Mesodermal cell (in vitro differentiated cells): ENCODE results near the gene AZU1.

Experiments
- H3K27ac ChIP-seq: 2 replicates; pipeline ENCODE4 v1.7.0; 2013; ENCODE audit warnings: mild to moderate bottlenecking, low read depth, low read length, moderate library complexity; ENCODE audit not compliant: severe bottlenecking
- H3K36me3 ChIP-seq: 2 replicates; pipeline ENCODE4 v1.7.1; 2013; ENCODE audit warnings: mild to moderate bottlenecking, low read length, moderate library complexity; ENCODE audit not compliant: control insufficient read depth, insufficient read depth
- H3K4me1 ChIP-seq: one replicate; pipeline ENCODE4 v1.7.1; 2013; ENCODE audit warnings: mild to moderate bottlenecking, low read length; ENCODE audit not compliant: insufficient read depth, control insufficient read depth, poor library complexity, severe bottlenecking
- H3K4me3 ChIP-seq: 2 replicates; pipeline ENCODE4 v1.7.0; 2013; ENCODE audit warnings: low read length, control low read depth, mild to moderate bottlenecking; ENCODE audit not compliant: insufficient read depth, poor library complexity, severe bottlenecking; ENCODE audit errors: extremely low read depth
- H3K9me3 ChIP-seq: 2 replicates; pipeline ENCODE4 v1.7.1; 2013; ENCODE audit warnings: mild to moderate bottlenecking, low read length, moderate library complexity; ENCODE audit not compliant: control insufficient read depth
- WGBS, 2 experiments: methylation state at CpG; one replicate each; pipeline ENCODE4 v1.1.5; 2013; ENCODE audit warnings: missing lambda C conversion rate in 2 of 2; ENCODE audit not compliant: insufficient coverage in 2 of 2; 5-methylcytosine and 5-hydroxymethylcytosine counted together

Gene AZU1

DNA sequence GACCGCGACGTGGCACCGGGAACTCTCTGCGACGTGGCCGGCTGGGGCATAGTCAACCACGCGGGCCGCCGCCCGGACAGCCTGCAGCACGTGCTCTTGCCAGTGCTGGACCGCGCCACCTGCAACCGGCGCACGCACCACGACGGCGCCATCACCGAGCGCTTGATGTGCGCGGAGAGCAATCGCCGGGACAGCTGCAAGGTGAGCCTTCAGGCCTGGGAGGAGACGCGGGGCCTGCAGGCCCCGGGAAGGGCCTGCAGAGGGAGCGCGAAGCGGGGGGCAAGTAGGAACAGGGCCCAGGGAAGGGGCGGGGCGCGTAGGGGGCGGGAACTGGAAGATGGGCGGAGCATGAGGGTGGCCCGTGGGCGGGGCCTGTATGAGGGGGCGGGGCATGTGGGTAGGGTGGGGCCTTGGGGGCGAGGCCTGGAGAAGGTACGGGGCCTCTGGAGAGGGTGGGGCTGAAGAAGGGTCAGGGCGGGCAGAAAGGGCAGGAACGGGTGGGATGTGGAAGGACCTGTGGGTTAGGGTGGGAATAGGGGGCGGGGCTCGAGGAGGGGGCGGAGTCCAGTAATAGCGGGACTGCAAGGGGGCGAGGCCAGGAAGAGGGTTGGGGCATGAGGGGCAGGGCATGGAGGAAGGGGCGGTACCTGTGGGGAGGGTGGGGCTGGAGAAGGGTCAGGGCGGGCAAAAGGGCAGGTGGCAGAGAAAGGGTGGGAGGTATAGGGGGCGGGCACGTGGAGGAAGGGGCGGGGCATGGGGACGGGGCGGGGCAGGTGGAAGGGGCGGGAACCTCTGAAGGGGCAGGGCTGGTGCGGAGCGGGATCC, 34.3 kb downstream of the AZU1 start:
- H3K4me1 ChIP-seq, result no peaks in the 10 kb centered on the region
- peaks cover under 1% of the 10 kb centered on the region for H3K36me3 ChIP-seq
- no peak overlapping the region for H3K4me3 ChIP-seq
- 19 to 20% methylated on average over 43 to 47 of the region's 60 CpGs for WGBS, 2 experiments
- H3K27ac ChIP-seq, result no peak overlapping the region
- no peaks in the 10 kb centered on the region for H3K9me3 ChIP-seq

DNA sequence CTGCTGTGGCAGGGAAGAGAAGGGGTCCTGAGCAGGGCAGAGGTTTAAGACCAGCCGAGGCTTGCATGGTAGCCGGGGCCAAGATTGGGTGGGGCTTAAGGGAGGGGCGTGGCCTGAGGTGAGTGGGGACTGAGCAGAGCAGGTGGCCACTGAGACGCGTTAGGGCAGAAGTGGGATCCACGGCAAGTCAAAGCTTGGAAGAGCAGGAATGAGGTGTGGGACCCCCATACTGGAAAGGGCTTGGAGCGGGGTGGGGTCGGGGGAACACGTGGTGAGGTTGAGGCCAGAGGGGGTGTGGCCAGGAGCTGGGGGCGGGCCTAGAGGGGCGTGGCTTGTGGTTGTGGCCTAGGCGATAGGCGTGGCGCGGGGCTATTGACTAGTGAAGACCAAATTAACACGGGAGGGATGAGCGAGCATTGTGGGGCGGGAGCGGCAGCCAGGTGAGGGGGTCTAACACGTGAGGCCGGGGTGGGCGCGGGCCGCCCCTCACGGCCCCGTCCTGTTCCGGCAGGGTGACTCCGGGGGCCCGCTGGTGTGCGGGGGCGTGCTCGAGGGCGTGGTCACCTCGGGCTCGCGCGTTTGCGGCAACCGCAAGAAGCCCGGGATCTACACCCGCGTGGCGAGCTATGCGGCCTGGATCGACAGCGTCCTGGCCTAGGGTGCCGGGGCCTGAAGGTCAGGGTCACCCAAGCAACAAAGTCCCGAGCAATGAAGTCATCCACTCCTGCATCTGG, 35.1 kb downstream of the AZU1 start:
- 35 to 41% methylated on average over 42 of the region's 48 CpGs for WGBS, 2 experiments
- peaks cover 8% of the 10 kb centered on the region for H3K36me3 ChIP-seq
- H3K4me1 ChIP-seq, result no peaks in the 10 kb centered on the region
- no peak overlapping the region for H3K27ac ChIP-seq
- H3K9me3 ChIP-seq, result no peaks in the 10 kb centered on the region
- H3K4me3 ChIP-seq, result no peak overlapping the region

- 83 to 88% methylated on average over 1 to 3 of the region's 7 CpGs for WGBS, 2 experiments
- H3K27ac ChIP-seq, result no peak overlapping the region
- peaks cover 13% of the 10 kb centered on the region for H3K36me3 ChIP-seq
- H3K4me3 ChIP-seq, result no peak overlapping the region
- H3K9me3 ChIP-seq, result no peaks in the 10 kb centered on the region
- no peaks in the 10 kb centered on the region for H3K4me1 ChIP-seq
These were observed 35.6 kb downstream of the AZU1 start for GRCh38 chr19:863315-863620.

DNA sequence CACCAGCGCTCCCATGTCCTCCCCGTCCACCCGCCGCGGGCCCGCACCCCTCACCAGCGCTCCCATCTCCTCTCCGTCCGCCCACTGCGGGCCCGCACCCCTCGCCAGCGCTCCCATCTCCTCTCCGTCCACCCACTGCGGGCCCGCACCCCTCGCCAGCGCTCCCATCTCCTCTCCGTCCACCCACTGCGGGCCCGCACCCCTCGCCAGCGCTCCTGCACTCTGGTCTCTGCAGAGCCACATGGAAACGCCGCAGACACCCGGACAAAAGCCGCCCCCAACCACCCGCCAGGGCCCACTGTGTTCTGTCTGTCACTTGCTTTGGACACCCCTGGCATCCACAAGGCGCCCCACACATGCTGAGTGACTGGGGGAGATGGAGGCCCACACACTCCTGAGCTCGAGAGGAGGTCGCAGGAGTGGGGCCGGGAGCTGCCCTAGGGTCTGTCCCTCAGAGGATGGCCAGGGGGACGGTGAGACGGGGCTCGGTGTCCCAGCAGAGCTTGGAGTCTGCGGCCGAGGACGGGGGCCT, 39.2 kb downstream of the AZU1 start:
- WGBS, 2 experiments, result 83 to 88% methylated on average over 18 to 30 of the region's 38 CpGs
- Histone ChIP-seq H3K36me3 (peaks cover 25% of the 10 kb centered on the region), H3K4me3 (no peak overlapping the region), H3K9me3 (no peaks in the 10 kb centered on the region), H3K27ac (no peak overlapping the region), H3K4me1 (peaks cover 10% of the 10 kb centered on the region)

GRCh38 chr19:867301-867793, 39.7 kb downstream of the AZU1 start:
- Histone ChIP-seq H3K4me1 (peaks cover 10% of the 10 kb centered on the region), H3K36me3 (peaks cover 28% of the 10 kb centered on the region), H3K4me3 (no peak overlapping the region), H3K27ac (no peak overlapping the region), H3K9me3 (no peaks in the 10 kb centered on the region)
- WGBS, 2 experiments, result 65 to 75% methylated on average over 14 to 16 of the region's 16 CpGs

- H3K9me3 ChIP-seq, result no peaks in the 10 kb centered on the region
- H3K27ac ChIP-seq, result no peak overlapping the region
- H3K4me1 ChIP-seq, result peaks cover 10% of the 10 kb centered on the region
- no peak overlapping the region for H3K4me3 ChIP-seq
- peaks cover 31% of the 10 kb centered on the region for H3K36me3 ChIP-seq
- 93 to 97% methylated on average over 30 to 38 of the region's 39 CpGs for WGBS, 2 experiments
These were observed 40.3 kb downstream of the AZU1 start for GRCh38 chr19:867855-868457.

- peaks cover 10% of the 10 kb centered on the region for H3K4me1 ChIP-seq
- no peak overlapping the region for H3K4me3 ChIP-seq
- no peaks in the 10 kb centered on the region for H3K9me3 ChIP-seq
- WGBS, 2 experiments, result 93 to 95% methylated on average over 30 to 32 of the region's 34 CpGs
- H3K27ac ChIP-seq, result no peak overlapping the region
- H3K36me3 ChIP-seq, result peaks cover 36% of the 10 kb centered on the region
These were observed 41.0 kb downstream of the AZU1 start for GRCh38 chr19:868458-869244.

- Histone ChIP-seq H3K36me3 (peaks cover 40% of the 10 kb centered on the region), H3K27ac (peak overlapping the region; percentile 45)
- 83 to 84% methylated on average over 19 to 25 of the region's 29 CpGs for WGBS, 2 experiments
These were observed 41.9 kb downstream of the AZU1 start for GRCh38 chr19:869245-870177.

DNA sequence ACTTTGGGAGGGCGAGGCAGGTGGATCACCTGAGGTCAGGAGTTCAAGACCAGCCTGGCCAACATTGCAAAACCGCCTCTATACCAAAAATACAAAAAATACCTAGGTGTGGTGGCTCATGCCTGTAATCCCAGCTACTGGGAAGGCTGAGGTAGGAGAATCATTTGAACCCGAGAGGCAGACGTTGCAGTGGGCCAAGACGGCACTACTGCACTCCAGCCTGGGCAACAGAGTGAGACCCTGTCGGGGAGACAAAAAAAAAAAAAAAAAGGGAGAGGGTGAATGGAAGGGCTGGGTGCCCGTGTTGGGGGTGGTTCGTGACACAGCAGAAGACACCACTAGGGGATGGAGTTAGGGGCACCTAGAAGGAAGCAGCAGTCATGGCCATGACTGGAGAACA, 42.7 kb downstream of the AZU1 start:
- Histone ChIP-seq H3K36me3 (peaks cover 42% of the 10 kb centered on the region), H3K27ac (no peak overlapping the region), H3K4me3 (no peak overlapping the region), H3K4me1 (peaks cover 10% of the 10 kb centered on the region), H3K9me3 (no peaks in the 10 kb centered on the region)
- WGBS, 2 experiments, result 92 to 97% methylated on average over 5 to 7 of the region's 8 CpGs

More at GRCh38 chr19:869245-870177, 41.9 kb downstream of the AZU1 start:
- no peaks in the 10 kb centered on the region for H3K9me3 ChIP-seq
- H3K4me1 ChIP-seq, result peaks cover 10% of the 10 kb centered on the region
- no peak overlapping the region for H3K4me3 ChIP-seq
